Upper lobe of left lung (tissue), 6 donors: Measurements from ENCODE around the gene POGK. TPM values are rescaled to one million over a fixed set of nuclear protein-coding genes. Genes with fewer than 3 reads are reported as not detected.
A peak's percentile ranks its signal among the peaks of the same experiment; 100 is the strongest.
"Not testable (repeated sequence)": the region's sequence is repeated elsewhere in the genome, so short reads cannot be mapped to it uniquely, and the experiment has no call there.

Experiments
- ATAC-seq, 2 donors: fragments of 200-7000 bp; cut with Tn5 transposase; one replicate each; pipeline ENCODE4 v1.9.1; 2022; ENCODE audit warnings: mild to moderate bottlenecking in 2 of 2, moderate library complexity in 2 of 2; ENCODE audit not compliant: low FRiP score in 2 of 2
- DNase-seq, 2 donors: peaks; one replicate each; pipeline ENCODE4 v3.0.0-alpha.2; 2019 to 2020
- H3K27ac ChIP-seq, 4 donors: fragments of 200-600 bp; sonication (generic); one replicate each; pipeline ENCODE4 v1.5.1; 2016 to 2019
- H3K27me3 ChIP-seq, 4 donors: fragments of 200-600 bp; sonication (generic); one replicate each; pipeline ENCODE4 v1.5.1; 2017 to 2019
- H3K36me3 ChIP-seq, 4 donors: fragments of 200-600 bp; sonication (generic); one replicate each; pipeline ENCODE4 v1.5.1; 2016 to 2019
- H3K4me1 ChIP-seq, 4 donors: fragments of 200-600 bp; sonication (generic); one replicate each; pipeline ENCODE4 v1.5.1; 2018 to 2019
- H3K4me3 ChIP-seq, 4 donors: fragments of 200-600 bp; sonication (generic); one replicate each; pipeline ENCODE4 v1.5.1; 2017 to 2019; ENCODE audit warnings: mild to moderate bottlenecking in 2 of 4, moderate library complexity in 1 of 4
- H3K9me3 ChIP-seq, 4 donors: fragments of 200-600 bp; sonication (generic); one replicate each; pipeline ENCODE4 v1.5.1; 2018 to 2019
- EP300 ChIP-seq, 4 donors: sonication (generic); formaldehyde crosslinking; IDR thresholded peaks; one replicate each; pipeline ENCODE4 v1.5.1; 2017; ENCODE audit warnings: antibody characterized with exemption in 4 of 4, control low read depth in 2 of 4
- POLR2A ChIP-seq, 4 donors: fragments of 450-650 bp; IDR thresholded peaks; one replicate each; pipeline ENCODE4 v1.5.1; 2016 to 2017; ENCODE audit warnings: antibody characterized with exemption in 4 of 4, mild to moderate bottlenecking in 2 of 4
- POLR2AphosphoS5 ChIP-seq, 2 donors: sonication (generic); formaldehyde crosslinking; IDR thresholded peaks; one replicate each; pipeline ENCODE4 v1.5.1; 2017; ENCODE audit warnings: antibody characterized with exemption in 2 of 2
- WGBS, 2 donors: methylation state at CpG; one replicate each; pipeline ENCODE4 v1.1.5; 2017 to 2018; 5-methylcytosine and 5-hydroxymethylcytosine counted together
- total RNA-seq, 6 donors: library from RNA; depleted of rRNA in 4 of 6; stranded (reverse); fragments of >200 nt in 4 of 6; gene quantifications; one replicate each; pipeline versions ENCODE4 v1.1.0 to v1.2.1, GENCODE V29; 2016 to 2021
- TF ChIP-seq, protein P1 (sequence below), 6 experiments: fragments of 450-650 bp in 4 of 6; fragments of 200-600 bp in 2 of 6; sonication (generic) in 2 of 6; IDR thresholded peaks; one replicate each; pipeline ENCODE4 v1.5.1; 2016 to 2019; ENCODE audit warnings: antibody characterized with exemption in 6 of 6
- donor health status: DM: no; HTN: no; CAD: no; lungs with moderate emphysema.
- donor health status: DM: no; HTN: yes; CAD: no; lungs with severe emphysema.

POGK gene
- total RNA-seq, 6 donors from 2014 or later, result 45.9 to 78.0 (median 67.8) TPM

DNA sequence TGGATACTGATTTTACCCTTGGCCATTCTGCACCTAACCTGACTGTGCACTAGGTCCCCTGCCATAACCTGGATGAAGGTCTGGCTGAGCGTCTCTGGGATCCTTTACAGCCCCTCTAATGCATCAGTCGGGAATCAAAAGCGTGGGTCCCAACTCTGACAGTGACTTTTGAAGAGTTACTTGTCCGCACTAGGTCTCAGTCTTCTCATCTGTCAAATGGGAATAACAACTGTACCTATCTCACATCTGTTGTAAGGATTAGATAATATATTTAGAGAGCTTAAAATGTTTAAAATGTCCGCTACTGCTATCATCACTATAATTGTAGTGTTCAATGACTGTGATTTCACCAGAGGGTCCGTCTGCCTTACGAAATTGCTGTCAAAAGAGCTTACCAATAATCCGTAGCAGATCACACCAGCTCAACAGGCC is 36.0 kb downstream of the POGK start:
- H3K27me3 ChIP-seq, result no peaks in the 10 kb centered on the region
- ATAC-seq (no peak), DNase-seq (no peak)
- H3K4me1 ChIP-seq, result peaks cover 7 to 33% (median 15%) of the 10 kb centered on the region in 4 donors
- TF ChIP-seq POLR2AphosphoS5 (IDR thresholded peaks at IDR 0.05) (no peak), POLR2A (IDR thresholded peaks at IDR 0.05) (no peak), EP300 (IDR thresholded peaks at IDR 0.05) (no peak)
- TF ChIP-seq, protein P1, sequence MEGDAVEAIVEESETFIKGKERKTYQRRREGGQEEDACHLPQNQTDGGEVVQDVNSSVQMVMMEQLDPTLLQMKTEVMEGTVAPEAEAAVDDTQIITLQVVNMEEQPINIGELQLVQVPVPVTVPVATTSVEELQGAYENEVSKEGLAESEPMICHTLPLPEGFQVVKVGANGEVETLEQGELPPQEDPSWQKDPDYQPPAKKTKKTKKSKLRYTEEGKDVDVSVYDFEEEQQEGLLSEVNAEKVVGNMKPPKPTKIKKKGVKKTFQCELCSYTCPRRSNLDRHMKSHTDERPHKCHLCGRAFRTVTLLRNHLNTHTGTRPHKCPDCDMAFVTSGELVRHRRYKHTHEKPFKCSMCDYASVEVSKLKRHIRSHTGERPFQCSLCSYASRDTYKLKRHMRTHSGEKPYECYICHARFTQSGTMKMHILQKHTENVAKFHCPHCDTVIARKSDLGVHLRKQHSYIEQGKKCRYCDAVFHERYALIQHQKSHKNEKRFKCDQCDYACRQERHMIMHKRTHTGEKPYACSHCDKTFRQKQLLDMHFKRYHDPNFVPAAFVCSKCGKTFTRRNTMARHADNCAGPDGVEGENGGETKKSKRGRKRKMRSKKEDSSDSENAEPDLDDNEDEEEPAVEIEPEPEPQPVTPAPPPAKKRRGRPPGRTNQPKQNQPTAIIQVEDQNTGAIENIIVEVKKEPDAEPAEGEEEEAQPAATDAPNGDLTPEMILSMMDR (IDR thresholded peaks at IDR 0.05), result no peak
- no peaks in the 10 kb centered on the region for H3K9me3 ChIP-seq
- peak overlapping the region; percentile 87 to 98 (median 93) for H3K27ac ChIP-seq
- H3K36me3 ChIP-seq, result no peaks in the 10 kb centered on the region
- 32 to 40% methylated on average over 8 of the region's 8 CpGs for WGBS, 2 donors
- H3K4me3 ChIP-seq, result peak overlapping the region; percentile 63 to 94 (median 82)

DNA sequence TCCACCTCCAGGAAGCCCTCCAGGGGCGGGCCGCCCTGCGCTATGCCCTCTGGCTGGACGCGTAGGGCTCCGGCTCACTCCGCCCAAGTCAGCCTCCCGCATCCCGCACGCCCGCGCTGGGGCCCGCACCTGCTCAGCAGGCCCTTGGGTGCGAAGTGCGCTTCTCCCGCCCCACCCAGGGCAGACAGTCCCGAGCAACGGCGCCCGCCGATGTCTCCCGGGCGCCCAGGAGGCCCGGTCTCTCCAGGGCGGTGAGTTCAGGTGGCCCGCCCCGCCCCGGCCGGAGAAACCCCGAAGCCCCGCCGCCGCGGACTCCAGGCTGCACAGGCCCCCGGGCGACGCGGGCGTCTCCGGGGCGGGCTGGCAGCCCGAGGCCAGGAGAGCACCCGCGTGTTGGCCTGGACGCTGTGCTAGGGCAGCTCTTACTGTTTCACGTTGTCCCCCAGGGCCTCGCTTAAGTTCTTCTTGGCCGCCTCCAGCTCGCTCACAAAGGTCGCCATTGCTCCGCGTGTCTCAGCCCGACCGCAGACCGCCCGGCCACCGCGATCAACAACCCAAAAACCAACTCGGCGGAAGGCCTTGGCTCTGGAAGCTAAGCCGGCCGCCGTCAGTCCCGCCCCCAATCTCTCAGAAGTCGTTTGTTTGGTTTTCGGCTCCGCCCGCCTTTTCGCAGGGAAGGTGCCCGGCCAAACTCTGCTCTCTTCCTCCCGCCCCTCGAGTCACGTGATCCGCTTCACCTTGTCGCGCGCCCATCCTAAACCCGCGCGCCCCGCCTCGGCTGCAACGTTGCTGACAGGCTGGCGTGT is 36.7 kb downstream of the POGK start, which contains the start of gene TADA1:
TSS of gene TADA1 (minus strand) at position 531 of the 806 bp plus-strand sequence. CDS start at position 500, 31 bp downstream.
- H3K9me3 ChIP-seq, result no peaks in the 10 kb centered on the region
- WGBS, 2 donors, result 0 to 1% methylated on average over 35 to 38 of the region's 84 CpGs
- H3K27me3 ChIP-seq, result no peaks in the 10 kb centered on the region
- DNase-seq, result peak; percentile 97 to 99
- ATAC-seq, result peak; percentile 98 to 99
- H3K4me1 ChIP-seq, result peaks cover 4 to 33% (median 15%) of the 10 kb centered on the region in 4 donors
- peak within 1 kb of the TSS; percentile 87 to 98 (median 93) for H3K27ac ChIP-seq
- TF ChIP-seq POLR2A (IDR thresholded peaks at IDR 0.05), result peak in 3 of 4 donors; percentile 10 to 73 (median 59)
- TF ChIP-seq, protein P1 (IDR thresholded peaks at IDR 0.05), result peak in 1 of 6 experiments; percentile 46
- no peak for TF ChIP-seq EP300 (IDR thresholded peaks at IDR 0.05)
- TF ChIP-seq POLR2AphosphoS5 (IDR thresholded peaks at IDR 0.05), result peak; percentile 43 to 89
- H3K4me3 ChIP-seq, result peak within 1 kb of the TSS; percentile 63 to 94 (median 82)
- H3K36me3 ChIP-seq, result no peaks in the 10 kb centered on the region

DNA sequence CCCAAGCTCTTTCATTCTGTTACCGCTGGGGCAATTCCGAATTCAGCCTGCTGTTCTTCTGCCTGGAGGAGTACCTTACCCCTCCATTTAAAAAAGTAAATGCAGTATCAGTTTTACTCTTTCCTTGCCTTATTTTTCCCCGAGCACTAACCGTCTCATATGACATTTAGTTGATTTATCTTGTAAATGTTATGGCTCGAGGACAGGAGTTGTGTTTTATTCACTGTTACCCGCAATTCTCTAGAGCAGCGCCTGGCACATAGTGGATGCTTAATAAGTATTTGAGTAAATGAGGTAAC is 37.2 kb downstream of the POGK start:
- WGBS, 2 donors, result 1% methylated on average over 7 of the region's 7 CpGs
- Histone ChIP-seq H3K4me1 (peaks cover 4 to 30% (median 15%) of the 10 kb centered on the region in 4 donors), H3K4me3 (peak overlapping the region in 3 of 4 donors; percentile 63 to 94 (median 89)), H3K36me3 (no peaks in the 10 kb centered on the region), H3K27ac (peak overlapping the region in 1 of 4 donors; percentile 98), H3K9me3 (no peaks in the 10 kb centered on the region), H3K27me3 (no peaks in the 10 kb centered on the region)
- DNase-seq (no peak), ATAC-seq (no peak)
- TF ChIP-seq, protein P1 (IDR thresholded peaks at IDR 0.05), result peak in 5 of 6 experiments; percentile 21 to 59 (median 33)
- TF ChIP-seq POLR2AphosphoS5 (IDR thresholded peaks at IDR 0.05) (no peak), POLR2A (IDR thresholded peaks at IDR 0.05) (no peak), EP300 (IDR thresholded peaks at IDR 0.05) (no peak)

DNA sequence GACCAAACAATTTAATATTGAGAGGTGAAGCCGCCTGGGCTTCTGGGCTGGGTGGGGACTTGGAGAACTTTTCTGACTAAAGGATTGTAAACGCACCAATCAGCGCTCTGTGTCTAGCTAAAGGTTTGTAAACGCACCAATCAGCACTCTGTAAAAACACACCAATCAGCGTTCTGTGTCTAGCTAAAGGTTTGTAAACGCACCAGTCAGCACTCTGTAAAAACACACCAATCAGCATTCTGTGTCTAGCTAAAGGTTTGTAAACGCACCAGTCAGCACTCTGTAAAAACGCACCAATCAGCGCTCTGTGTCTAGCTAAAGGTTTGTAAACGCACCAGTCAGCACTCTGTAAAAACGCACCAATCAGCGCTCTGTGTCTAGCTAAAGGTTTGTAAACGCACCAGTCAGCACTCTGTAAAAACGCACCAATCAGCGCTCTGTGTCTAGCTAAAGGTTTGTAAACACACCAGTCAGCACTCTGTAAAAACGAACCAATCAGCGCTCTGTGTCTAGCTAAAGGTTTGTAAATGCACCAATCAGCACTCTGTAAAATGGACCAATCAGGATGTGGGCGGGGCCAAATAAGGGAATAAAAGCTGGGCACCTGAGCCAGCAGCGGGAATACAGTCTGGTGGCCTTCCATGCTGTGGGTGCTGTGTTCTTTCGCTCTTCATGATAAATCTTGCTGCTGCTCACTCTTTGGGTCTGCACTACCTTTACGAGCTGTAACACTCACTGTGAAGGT is 39.1 kb downstream of the POGK start:
- H3K9me3 ChIP-seq, DNase-seq: not testable (repeated sequence)

DNA sequence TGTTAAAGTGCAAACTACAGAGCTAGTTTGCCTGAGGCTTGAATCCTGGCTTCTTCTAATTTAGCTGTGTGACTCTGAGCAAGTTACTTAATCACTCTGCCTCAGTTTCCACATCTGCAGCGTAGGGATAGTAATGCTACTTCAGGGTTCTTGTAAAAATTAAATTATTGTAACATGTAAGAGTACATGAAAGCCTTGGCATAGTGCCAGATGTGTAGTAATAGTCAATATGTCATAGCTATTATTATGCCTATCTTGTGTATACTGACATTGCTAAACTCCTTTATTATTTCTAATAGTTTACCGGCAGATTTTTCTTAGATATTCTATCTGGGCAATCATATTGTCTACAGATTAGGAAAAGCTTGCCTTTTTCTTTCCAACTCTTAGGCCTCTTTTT is 43.6 kb downstream of the POGK start:
- TF ChIP-seq, protein P1 (IDR thresholded peaks at IDR 0.05), result no peak
- TF ChIP-seq EP300 (IDR thresholded peaks at IDR 0.05) (no peak), POLR2A (IDR thresholded peaks at IDR 0.05) (no peak), POLR2AphosphoS5 (IDR thresholded peaks at IDR 0.05) (no peak)
- ATAC-seq, result no peak
- Histone ChIP-seq H3K36me3 (no peaks in the 10 kb centered on the region), H3K4me3 (no peak overlapping the region), H3K27ac (no peak overlapping the region), H3K9me3 (no peaks in the 10 kb centered on the region), H3K4me1 (peaks cover 6 to 10% (median 7%) of the 10 kb centered on the region in 4 donors), H3K27me3 (peaks cover 0 to 10% (median 4%) of the 10 kb centered on the region in 4 donors)
- 28 to 33% methylated on average over 2 of the region's 2 CpGs for WGBS, 2 donors
- no peak for DNase-seq

More for the DNA sequence above, 39.1 kb downstream of the POGK start:
- not testable (repeated sequence) for H3K36me3 ChIP-seq, H3K27ac ChIP-seq, H3K27me3 ChIP-seq, H3K4me3 ChIP-seq, ATAC-seq
- WGBS, 2 donors, result 95 to 96% methylated on average over 19 to 21 of the region's 21 CpGs
- peaks cover 4 to 25% (median 14%) of the 10 kb centered on the region in 4 donors for H3K4me1 ChIP-seq
